Testis (tissue), 3 donors: ENCODE results near the gene SFTPB. TPM values are rescaled to one million over a fixed set of nuclear protein-coding genes. Genes with fewer than 3 reads are reported as not detected.
A peak's percentile ranks its signal among the peaks of the same experiment; 100 is the strongest.
"Not testable (repeated sequence)": the region's sequence is repeated elsewhere in the genome, so short reads cannot be mapped to it uniquely, and the experiment has no call there.

Source experiments
- DNase-seq: peaks from one replicate; pipeline ENCODE4 v3.0.0-alpha.2; 2019
- H3K27ac ChIP-seq, 2 donors: fragments of 200-600 bp; sonication (generic); one replicate each; pipeline ENCODE4 v1.5.1; 2019
- H3K27me3 ChIP-seq: fragments of 200-600 bp; sonication (generic); one replicate; pipeline ENCODE4 v1.5.1; 2019
- H3K36me3 ChIP-seq: fragments of 200-600 bp; sonication (generic); one replicate; pipeline ENCODE4 v1.5.1; 2017; ENCODE audit warnings: low read depth; ENCODE audit errors: missing control alignments
- H3K4me1 ChIP-seq: fragments of 200-600 bp; sonication (generic); one replicate; pipeline ENCODE4 v1.5.1; 2019
- H3K4me3 ChIP-seq, 2 donors: fragments of 200-600 bp; sonication (generic); one replicate each; pipeline ENCODE4 v1.5.1; 2017 to 2019
- H3K9me3 ChIP-seq: fragments of 200-600 bp; sonication (generic); one replicate; pipeline ENCODE4 v1.5.1; 2017
- POLR2A ChIP-seq: fragments of 450-650 bp; IDR thresholded peaks from one replicate; pipeline ENCODE4 v1.6.1; 2017; ENCODE audit warnings: antibody characterized with exemption, mild to moderate bottlenecking, moderate library complexity
- WGBS, 2 donors: methylation state at CpG; one replicate each; pipeline ENCODE4 v1.1.5; 2018; 5-methylcytosine and 5-hydroxymethylcytosine counted together
- intact Hi-C: fragments of 100-400 bp; cut with DNase I; formaldehyde crosslinking; loops from one replicate; pipeline ENCODE4 v1.15.1; 2023; ENCODE audit warnings: low total_unique reads
- polyA plus RNA-seq: library from polyadenylated mRNA; stranded (reverse); fragments of 350-450 nt; fragmentation: Illumina TruSeq; extraction: RNeasy Lipid Tissue Mini Kit (QIAGEN cat#74804); gene quantifications from one replicate; pipeline ENCODE4 v1.2.3, GENCODE V29; 2014; ENCODE audit warnings: low read depth, low replicate concordance; ENCODE audit not compliant: insufficient read depth
- total RNA-seq, 2 donors: library from RNA; depleted of rRNA; stranded (reverse); fragments of >200 nt; gene quantifications; one replicate each; pipeline ENCODE4 v1.2.3, GENCODE V29; 2016
- TF ChIP-seq, protein P1 (sequence below), 3 experiments: fragments of 450-650 bp in 2 of 3; fragments of 200-600 bp in 1 of 3; sonication (generic) in 1 of 3; IDR thresholded peaks; one replicate each; pipeline ENCODE4 v1.5.1; 2016 to 2019; ENCODE audit warnings: antibody characterized with exemption in 3 of 3, mild to moderate bottlenecking in 2 of 3, moderate library complexity in 1 of 3

The SFTPB gene
- total and polyA plus RNA-seq, 3 donors from 2014 or later, result 0.25 to 0.36 TPM; not detected in 1

DNA sequence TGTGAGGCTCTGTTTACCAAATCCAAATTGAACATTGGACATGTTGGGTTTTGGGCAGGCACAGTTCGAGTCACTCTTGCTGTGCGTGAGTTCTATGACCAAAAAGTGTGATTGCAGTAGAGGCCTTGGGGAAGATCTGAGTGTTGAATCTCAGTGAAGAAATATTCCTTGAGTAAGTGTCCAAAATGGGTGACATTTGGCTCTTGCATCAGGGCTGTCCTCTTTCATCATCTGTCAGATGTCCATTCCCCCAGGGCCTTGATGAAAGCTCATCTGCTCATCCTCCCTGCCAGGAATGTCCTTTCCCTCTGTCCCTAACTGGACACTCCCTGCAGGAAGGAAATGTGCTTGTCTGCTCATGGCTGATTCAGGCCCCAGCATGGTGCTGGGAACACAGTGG is 6.4 kb upstream of the SFTPB start:
- H3K9me3 ChIP-seq, result no peaks in the 10 kb centered on the region
- peaks cover 18% of the 10 kb centered on the region for H3K4me1 ChIP-seq
- no peak overlapping the region for H3K27ac ChIP-seq
- H3K27me3 ChIP-seq, result no peaks in the 10 kb centered on the region
- no peak for DNase-seq
- TF ChIP-seq POLR2A, result no peak
- no peak overlapping the region for H3K4me3 ChIP-seq
- intact Hi-C loops, result no loop called here
- H3K36me3 ChIP-seq, result no peaks in the 10 kb centered on the region
- WGBS, 2 donors, result 96 to 100% methylated on average over 2 of the region's 2 CpGs

DNA sequence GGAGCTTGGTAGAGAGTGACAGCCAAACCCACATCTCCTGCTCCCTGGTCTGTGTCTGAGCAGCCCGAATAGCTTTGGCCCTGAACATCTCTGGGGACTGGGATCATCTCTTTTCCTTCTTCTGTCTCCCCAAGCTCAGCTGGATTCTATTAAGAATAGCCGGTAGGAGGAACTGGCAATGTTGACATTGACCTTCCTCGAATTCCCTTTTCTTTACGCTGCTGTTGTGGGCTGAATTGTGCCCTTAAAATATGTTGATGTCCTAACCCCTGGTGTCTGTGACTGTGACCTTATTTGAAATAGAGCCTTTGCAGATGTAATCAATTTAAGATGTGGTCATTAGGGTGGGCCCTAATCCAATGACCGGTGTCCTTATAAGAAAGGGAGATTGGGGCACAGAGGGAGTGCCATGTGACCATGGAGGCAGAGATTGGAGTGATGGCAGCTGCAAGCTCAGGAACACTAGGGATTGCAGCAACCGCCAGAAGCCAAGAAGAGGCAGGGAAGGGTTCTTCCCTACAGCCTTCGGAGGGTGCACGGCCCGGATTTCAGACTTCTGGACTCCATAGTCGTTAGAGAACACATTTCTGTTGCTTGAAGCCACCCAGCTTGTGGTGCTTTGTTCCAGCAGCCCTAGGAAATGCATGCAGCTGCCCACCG is 5.8 kb upstream of the SFTPB start:
- TF ChIP-seq, protein P1, sequence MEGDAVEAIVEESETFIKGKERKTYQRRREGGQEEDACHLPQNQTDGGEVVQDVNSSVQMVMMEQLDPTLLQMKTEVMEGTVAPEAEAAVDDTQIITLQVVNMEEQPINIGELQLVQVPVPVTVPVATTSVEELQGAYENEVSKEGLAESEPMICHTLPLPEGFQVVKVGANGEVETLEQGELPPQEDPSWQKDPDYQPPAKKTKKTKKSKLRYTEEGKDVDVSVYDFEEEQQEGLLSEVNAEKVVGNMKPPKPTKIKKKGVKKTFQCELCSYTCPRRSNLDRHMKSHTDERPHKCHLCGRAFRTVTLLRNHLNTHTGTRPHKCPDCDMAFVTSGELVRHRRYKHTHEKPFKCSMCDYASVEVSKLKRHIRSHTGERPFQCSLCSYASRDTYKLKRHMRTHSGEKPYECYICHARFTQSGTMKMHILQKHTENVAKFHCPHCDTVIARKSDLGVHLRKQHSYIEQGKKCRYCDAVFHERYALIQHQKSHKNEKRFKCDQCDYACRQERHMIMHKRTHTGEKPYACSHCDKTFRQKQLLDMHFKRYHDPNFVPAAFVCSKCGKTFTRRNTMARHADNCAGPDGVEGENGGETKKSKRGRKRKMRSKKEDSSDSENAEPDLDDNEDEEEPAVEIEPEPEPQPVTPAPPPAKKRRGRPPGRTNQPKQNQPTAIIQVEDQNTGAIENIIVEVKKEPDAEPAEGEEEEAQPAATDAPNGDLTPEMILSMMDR (IDR thresholded peaks at IDR 0.05), result no peak
- no peak for TF ChIP-seq POLR2A
- Histone ChIP-seq H3K9me3 (no peaks in the 10 kb centered on the region), H3K36me3 (no peaks in the 10 kb centered on the region), H3K27ac (peak overlapping the region in 1 of 2 donors; percentile 56), H3K4me3 (no peak overlapping the region), H3K4me1 (peaks cover 16% of the 10 kb centered on the region), H3K27me3 (no peaks in the 10 kb centered on the region)
- no peak for DNase-seq
- 86 to 88% methylated on average over 11 of the region's 11 CpGs for WGBS, 2 donors
- intact Hi-C loops, result no loop called here

DNA sequence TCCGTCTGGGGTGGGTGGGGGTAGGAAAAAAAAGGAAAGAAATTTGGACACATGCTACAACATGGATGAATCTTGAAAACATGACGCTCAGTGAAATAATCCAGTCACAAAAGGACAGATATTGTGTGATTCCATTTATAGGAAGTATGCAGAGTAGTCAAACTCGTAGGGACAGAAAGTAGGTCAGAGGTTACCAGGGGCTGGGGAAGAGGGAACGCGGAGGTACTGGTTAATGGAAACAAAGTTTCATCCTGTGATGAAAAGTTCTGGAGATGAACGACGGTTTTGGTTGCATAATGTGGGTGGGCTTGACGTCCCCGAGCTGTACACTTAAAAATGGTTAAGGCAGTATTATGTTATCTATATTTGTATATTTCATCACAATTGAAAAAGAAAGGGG is 4.5 kb upstream of the SFTPB start:
- peak overlapping the region in 1 of 2 donors; percentile 41 for H3K27ac ChIP-seq
- no peaks in the 10 kb centered on the region for H3K27me3 ChIP-seq
- TF ChIP-seq, protein P1 (IDR thresholded peaks at IDR 0.05), result no peak
- TF ChIP-seq POLR2A, result no peak
- H3K4me1 ChIP-seq, result peaks cover 14% of the 10 kb centered on the region
- no peak overlapping the region for H3K4me3 ChIP-seq
- no peaks in the 10 kb centered on the region for H3K36me3 ChIP-seq
- DNase-seq, result peak; percentile 51
- intact Hi-C loops, result no loop called here
- 41 to 44% methylated on average over 9 of the region's 9 CpGs for WGBS, 2 donors
- no peaks in the 10 kb centered on the region for H3K9me3 ChIP-seq

DNA sequence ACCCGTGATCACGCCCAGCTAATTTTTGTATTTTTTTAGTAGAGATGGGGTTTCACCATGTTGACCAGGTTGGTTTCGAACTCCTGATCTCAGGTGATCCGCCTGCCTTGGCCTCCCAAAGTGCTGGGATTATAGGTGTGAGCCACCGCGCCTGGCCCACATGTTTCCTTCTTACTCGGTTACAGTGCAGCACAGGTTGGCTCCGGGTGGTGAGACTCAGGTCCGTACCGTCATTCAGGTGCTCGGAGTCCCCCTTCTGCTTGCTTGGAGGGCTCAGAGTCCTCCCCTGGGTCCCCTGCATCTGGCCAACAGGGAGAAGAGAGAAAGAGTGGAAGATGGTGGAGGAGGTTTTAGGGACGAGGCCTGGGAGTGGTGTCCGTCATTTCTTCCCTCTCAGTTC is 2.4 kb upstream of the SFTPB start:
- 89 to 95% methylated on average over 13 of the region's 13 CpGs for WGBS, 2 donors
- H3K36me3 ChIP-seq, H3K4me3 ChIP-seq, H3K27ac ChIP-seq, H3K9me3 ChIP-seq, DNase-seq, intact Hi-C loops, H3K27me3 ChIP-seq: not testable (repeated sequence)
- H3K4me1 ChIP-seq, result peaks cover 14% of the 10 kb centered on the region

DNA sequence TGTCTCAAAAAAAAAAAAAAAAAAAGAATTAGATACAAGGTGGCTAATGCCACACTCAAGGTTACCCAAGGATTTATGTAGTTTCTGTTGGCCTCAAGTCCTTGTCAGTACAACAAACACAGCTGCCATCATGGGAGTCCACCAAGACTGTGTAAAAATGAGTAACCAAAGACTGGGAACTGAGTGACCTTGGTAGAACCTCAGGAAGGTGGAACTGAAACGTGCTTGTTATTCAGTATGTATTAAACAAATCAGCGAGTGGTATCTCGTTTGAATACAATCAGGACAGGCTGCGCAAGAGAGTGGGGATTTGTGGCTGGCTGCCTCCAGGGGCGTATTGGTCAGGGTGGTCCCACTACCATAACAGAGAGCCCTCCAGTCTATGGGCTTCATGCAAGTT is 1.6 kb upstream of the SFTPB start:
- DNase-seq, result no peak
- H3K4me1 ChIP-seq, result peaks cover 14% of the 10 kb centered on the region
- no peaks in the 10 kb centered on the region for H3K27me3 ChIP-seq
- no peak overlapping the region for H3K4me3 ChIP-seq
- intact Hi-C loops, result no loop called here
- 65 to 67% methylated on average over 5 of the region's 5 CpGs for WGBS, 2 donors
- no peaks in the 10 kb centered on the region for H3K36me3 ChIP-seq
- H3K9me3 ChIP-seq, result no peaks in the 10 kb centered on the region
- no peak overlapping the region for H3K27ac ChIP-seq
- TF ChIP-seq POLR2A, result no peak
- TF ChIP-seq, protein P1 (IDR thresholded peaks at IDR 0.05), result no peak

DNA sequence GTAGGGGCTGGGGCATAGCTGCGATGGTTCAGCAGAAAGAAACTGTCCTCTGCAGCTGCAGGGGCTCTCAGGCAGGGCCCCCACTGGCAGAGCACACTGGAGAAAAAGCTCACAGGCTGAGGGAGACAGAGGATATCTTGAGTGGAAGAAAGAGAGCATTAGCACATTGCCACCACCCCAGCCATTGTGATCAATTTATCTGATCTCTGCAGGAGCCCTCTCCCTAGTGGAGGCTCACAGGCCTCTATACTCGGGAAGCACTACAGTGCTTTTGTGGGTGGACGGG is 801 bp upstream of the SFTPB start:
- H3K27me3 ChIP-seq, result no peaks in the 10 kb centered on the region
- H3K4me3 ChIP-seq, result no peak overlapping the region
- H3K36me3 ChIP-seq, result no peaks in the 10 kb centered on the region
- no peak for DNase-seq
- intact Hi-C loops, result no loop called here
- no peak overlapping the region for H3K27ac ChIP-seq
- no peaks in the 10 kb centered on the region for H3K9me3 ChIP-seq
- TF ChIP-seq, protein P1 (IDR thresholded peaks at IDR 0.05), result no peak
- no peak for TF ChIP-seq POLR2A
- peaks cover 14% of the 10 kb centered on the region for H3K4me1 ChIP-seq
- WGBS, 2 donors, result 83 to 86% methylated on average over 3 of the region's 3 CpGs
